WTC11 (cell line): ENCODE data around the gene ZNF443. TPM values are rescaled to one million over a fixed set of nuclear protein-coding genes. Genes with fewer than 3 reads are reported as not detected.
A peak's percentile ranks its signal among the peaks of the same experiment; 100 is the strongest.

Source experiments
- ATF1 ChIP-seq: sonication (generic); formaldehyde crosslinking; IDR thresholded peaks from 2 replicates; pipeline ENCODE4 v1.8.1; 2023; ENCODE audit warnings: mild to moderate bottlenecking, moderate library complexity, missing genetic modification reagents
- CDX4 ChIP-seq: fragments of 250-450 bp; sonication (Bioruptor Pico); IDR thresholded peaks from 2 replicates; pipeline ENCODE4 v1.9.0; 2021; ENCODE audit warnings: moderate library complexity, mild to moderate bottlenecking, inconsistent platforms, borderline replicate concordance
- CREB1 ChIP-seq: sonication (generic); formaldehyde crosslinking; IDR thresholded peaks from 2 replicates; pipeline ENCODE4 v1.8.0; 2023; ENCODE audit warnings: mild to moderate bottlenecking, missing genetic modification reagents
- ESRRA ChIP-seq: sonication (generic); formaldehyde crosslinking; IDR thresholded peaks from 2 replicates; pipeline ENCODE4 v1.8.1; 2022; ENCODE audit warnings: mild to moderate bottlenecking, missing genetic modification reagents, borderline replicate concordance
- ETV6 ChIP-seq: sonication (generic); formaldehyde crosslinking; IDR thresholded peaks from 2 replicates; pipeline ENCODE4 v1.8.1; 2022; ENCODE audit warnings: mild to moderate bottlenecking, missing genetic modification reagents
- FOXJ3 ChIP-seq: sonication (generic); formaldehyde crosslinking; IDR thresholded peaks from 2 replicates; pipeline ENCODE4 v1.9.0; 2021; ENCODE audit warnings: missing genetic modification reagents, mild to moderate bottlenecking, borderline replicate concordance
- FOXP1 ChIP-seq: sonication (generic); formaldehyde crosslinking; IDR thresholded peaks from 2 replicates; pipeline ENCODE4 v1.8.0; 2022; ENCODE audit warnings: missing genetic modification reagents, mild to moderate bottlenecking, moderate library complexity, borderline replicate concordance
- GABPB1 ChIP-seq: sonication (generic); formaldehyde crosslinking; IDR thresholded peaks from 2 replicates; pipeline ENCODE4 v1.8.1; 2023; ENCODE audit warnings: mild to moderate bottlenecking, missing genetic modification reagents
- HMGXB4 ChIP-seq: sonication (generic); formaldehyde crosslinking; IDR thresholded peaks from 2 replicates; pipeline ENCODE4 v1.8.1; 2023; ENCODE audit warnings: mild to moderate bottlenecking, moderate library complexity, missing genetic modification reagents
- IRF2 ChIP-seq: sonication (generic); formaldehyde crosslinking; IDR thresholded peaks from 2 replicates; pipeline ENCODE4 v1.8.0; 2022; ENCODE audit warnings: low read depth, missing genetic modification reagents, borderline replicate concordance
- JAZF1 ChIP-seq: fragments of 250-450 bp; sonication (Bioruptor Pico); IDR thresholded peaks from 2 replicates; pipeline ENCODE4 v1.9.0; 2021; ENCODE audit warnings: moderate library complexity, mild to moderate bottlenecking, inconsistent platforms
- MXD4 ChIP-seq: fragments of 250-450 bp; sonication (Bioruptor Pico); IDR thresholded peaks from 2 replicates; pipeline ENCODE4 v1.8.0; 2021; ENCODE audit warnings: mild to moderate bottlenecking, moderate library complexity, borderline replicate concordance
- NR3C1 ChIP-seq: sonication (generic); formaldehyde crosslinking; conservative IDR thresholded peaks from 2 replicates; pipeline ENCODE4 v1.8.1; 2023; ENCODE audit warnings: low read depth, mild to moderate bottlenecking, missing genetic modification reagents
- RORB ChIP-seq: fragments of 250-450 bp; sonication (Bioruptor Pico); IDR thresholded peaks from 2 replicates; pipeline ENCODE4 v1.9.0; 2021; ENCODE audit warnings: mild to moderate bottlenecking
- SMAD3 ChIP-seq: sonication (generic); formaldehyde crosslinking; IDR thresholded peaks from 2 replicates; pipeline ENCODE4 v1.8.0; 2022; ENCODE audit warnings: missing genetic modification reagents, mild to moderate bottlenecking, borderline replicate concordance
- SMAD4 ChIP-seq: sonication (generic); formaldehyde crosslinking; IDR thresholded peaks from 2 replicates; pipeline ENCODE4 v1.8.0; 2022; ENCODE audit warnings: mild to moderate bottlenecking, missing genetic modification reagents
- TEAD4 ChIP-seq: sonication (generic); formaldehyde crosslinking; IDR thresholded peaks from 2 replicates; pipeline ENCODE4 v1.8.0; 2022; ENCODE audit warnings: mild to moderate bottlenecking, missing genetic modification reagents
- ZNF232 ChIP-seq: sonication (generic); formaldehyde crosslinking; IDR thresholded peaks from 2 replicates; pipeline ENCODE4 v1.8.0; 2022; ENCODE audit warnings: mild to moderate bottlenecking, missing genetic modification reagents
- ZNF281 ChIP-seq: sonication (generic); formaldehyde crosslinking; IDR thresholded peaks from 2 replicates; pipeline ENCODE4 v1.8.0; 2023; ENCODE audit warnings: mild to moderate bottlenecking, missing genetic modification reagents
- ZNF423 ChIP-seq: fragments of 250-450 bp; sonication (Bioruptor Pico); IDR thresholded peaks from 2 replicates; pipeline ENCODE4 v2.1.2; 2022; ENCODE audit warnings: mild to moderate bottlenecking, moderate library complexity
- ZNF532 ChIP-seq: fragments of 250-450 bp; sonication (Bioruptor Pico); IDR thresholded peaks from 2 replicates; pipeline ENCODE4 v1.9.0; 2021; ENCODE audit warnings: mild to moderate bottlenecking, borderline replicate concordance
- ZNF671 ChIP-seq: fragments of 250-450 bp; sonication (Bioruptor Pico); IDR thresholded peaks from 2 replicates; pipeline ENCODE4 v1.8.0; 2021; ENCODE audit warnings: mild to moderate bottlenecking
- total RNA-seq: library from RNA; stranded (reverse); gene quantifications from 3 replicates; pipeline ENCODE4 v1.2.3, GENCODE V29; 2021
- TF ChIP-seq, protein P1 (sequence below): sonication (generic); formaldehyde crosslinking; conservative IDR thresholded peaks from 2 replicates; pipeline ENCODE4 v1.8.1; 2022; ENCODE audit warnings: mild to moderate bottlenecking, missing genetic modification reagents
- TF ChIP-seq, protein P2 (sequence below): fragments of 250-450 bp; sonication (Bioruptor Pico); IDR thresholded peaks from 2 replicates; pipeline ENCODE4 v1.9.0; 2021; ENCODE audit warnings: mild to moderate bottlenecking
- TF ChIP-seq, protein P3 (sequence below): fragments of 250-450 bp; sonication (Bioruptor Pico); IDR thresholded peaks from 2 replicates; pipeline ENCODE4 v1.9.0; 2021; ENCODE audit warnings: mild to moderate bottlenecking

The ZNF443 gene
- total RNA-seq, 1 experiment from 2014 or later: 8.0 TPM

DNA sequence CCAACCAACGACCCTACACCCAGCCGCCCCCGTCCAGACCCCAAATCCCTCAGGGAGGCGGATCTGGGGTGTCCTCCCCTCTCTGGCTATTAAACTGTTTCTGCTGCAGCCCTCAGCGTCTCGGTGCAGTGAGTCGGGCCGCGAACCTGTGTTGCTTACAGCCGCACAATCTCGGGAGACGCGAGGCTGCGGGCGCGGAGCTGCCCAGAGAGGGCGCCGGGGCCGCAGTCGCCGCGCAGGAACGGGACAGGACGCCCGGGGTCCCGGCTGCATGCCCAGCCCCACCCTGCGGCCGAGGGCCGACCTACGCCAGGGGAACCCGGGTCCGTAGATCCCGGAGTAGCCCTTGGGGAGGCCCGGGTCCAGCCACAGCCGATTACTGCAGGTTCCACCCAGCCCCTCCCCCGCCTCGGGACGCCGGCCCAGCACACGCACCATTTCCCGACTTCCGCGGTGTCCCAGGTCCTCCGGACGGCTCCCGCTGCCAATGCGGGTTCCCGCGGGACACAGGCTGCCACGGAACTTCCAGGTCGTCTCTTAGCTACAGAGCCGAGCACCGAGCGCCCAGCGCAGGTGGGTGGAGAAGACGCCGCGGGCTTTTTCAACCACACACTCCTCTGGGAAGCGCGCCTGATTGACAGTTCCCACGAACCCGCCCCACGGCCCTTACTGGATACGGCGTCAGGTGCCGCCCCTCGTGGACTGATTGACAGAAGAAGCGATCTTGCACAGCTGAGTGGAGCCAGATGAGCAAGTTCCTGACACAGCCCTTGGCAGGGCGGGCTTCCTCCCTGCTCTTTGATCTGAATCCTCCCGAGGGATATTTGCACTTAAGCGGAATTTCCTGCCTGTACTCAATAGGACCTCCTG is 40.0 kb downstream of the ZNF443 start, which contains the start of gene ZNF799 (continued):
- no peak for TF ChIP-seq ZNF532 (CRISPR knock-in tag)
- no peak for TF ChIP-seq ZNF423
- no peak for TF ChIP-seq JAZF1 (CRISPR knock-in tag)
- TF ChIP-seq ZNF281 (CRISPR knock-in tag): no peak
- TF ChIP-seq, protein P1, sequence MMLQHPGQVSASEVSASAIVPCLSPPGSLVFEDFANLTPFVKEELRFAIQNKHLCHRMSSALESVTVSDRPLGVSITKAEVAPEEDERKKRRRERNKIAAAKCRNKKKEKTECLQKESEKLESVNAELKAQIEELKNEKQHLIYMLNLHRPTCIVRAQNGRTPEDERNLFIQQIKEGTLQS (CRISPR knock-in tag): no peak
- TF ChIP-seq SMAD4 (CRISPR knock-in tag): no peak
- TF ChIP-seq ZNF671: no peak
- peak; percentile 33; the same call in 1 of the 2 replicates for TF ChIP-seq ZNF232 (CRISPR knock-in tag)
- TF ChIP-seq ATF1 (CRISPR knock-in tag): no peak
- TF ChIP-seq ETV6 (CRISPR knock-in tag): 0 out of 2 replicates have a peak, but pooled peaks have one; percentile 28
- no peak for TF ChIP-seq NR3C1
- no peak for TF ChIP-seq TEAD4 (CRISPR knock-in tag)
- no peak for TF ChIP-seq CREB1 (CRISPR knock-in tag)
- no peak for TF ChIP-seq MXD4 (CRISPR knock-in tag)
- TF ChIP-seq FOXJ3 (CRISPR knock-in tag): no peak
- TF ChIP-seq, protein P2, sequence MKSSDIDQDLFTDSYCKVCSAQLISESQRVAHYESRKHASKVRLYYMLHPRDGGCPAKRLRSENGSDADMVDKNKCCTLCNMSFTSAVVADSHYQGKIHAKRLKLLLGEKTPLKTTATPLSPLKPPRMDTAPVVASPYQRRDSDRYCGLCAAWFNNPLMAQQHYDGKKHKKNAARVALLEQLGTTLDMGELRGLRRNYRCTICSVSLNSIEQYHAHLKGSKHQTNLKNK: no peak
- TF ChIP-seq, protein P3, sequence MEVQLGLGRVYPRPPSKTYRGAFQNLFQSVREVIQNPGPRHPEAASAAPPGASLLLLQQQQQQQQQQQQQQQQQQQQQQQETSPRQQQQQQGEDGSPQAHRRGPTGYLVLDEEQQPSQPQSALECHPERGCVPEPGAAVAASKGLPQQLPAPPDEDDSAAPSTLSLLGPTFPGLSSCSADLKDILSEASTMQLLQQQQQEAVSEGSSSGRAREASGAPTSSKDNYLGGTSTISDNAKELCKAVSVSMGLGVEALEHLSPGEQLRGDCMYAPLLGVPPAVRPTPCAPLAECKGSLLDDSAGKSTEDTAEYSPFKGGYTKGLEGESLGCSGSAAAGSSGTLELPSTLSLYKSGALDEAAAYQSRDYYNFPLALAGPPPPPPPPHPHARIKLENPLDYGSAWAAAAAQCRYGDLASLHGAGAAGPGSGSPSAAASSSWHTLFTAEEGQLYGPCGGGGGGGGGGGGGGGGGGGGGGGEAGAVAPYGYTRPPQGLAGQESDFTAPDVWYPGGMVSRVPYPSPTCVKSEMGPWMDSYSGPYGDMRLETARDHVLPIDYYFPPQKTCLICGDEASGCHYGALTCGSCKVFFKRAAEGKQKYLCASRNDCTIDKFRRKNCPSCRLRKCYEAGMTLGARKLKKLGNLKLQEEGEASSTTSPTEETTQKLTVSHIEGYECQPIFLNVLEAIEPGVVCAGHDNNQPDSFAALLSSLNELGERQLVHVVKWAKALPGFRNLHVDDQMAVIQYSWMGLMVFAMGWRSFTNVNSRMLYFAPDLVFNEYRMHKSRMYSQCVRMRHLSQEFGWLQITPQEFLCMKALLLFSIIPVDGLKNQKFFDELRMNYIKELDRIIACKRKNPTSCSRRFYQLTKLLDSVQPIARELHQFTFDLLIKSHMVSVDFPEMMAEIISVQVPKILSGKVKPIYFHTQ (CRISPR knock-in tag): no peak
- no peak for TF ChIP-seq RORB
- 0 out of 2 replicates have a peak, but pooled peaks have one; percentile 17 for TF ChIP-seq SMAD3 (CRISPR knock-in tag)
- no peak for TF ChIP-seq IRF2 (CRISPR knock-in tag)
- TF ChIP-seq ESRRA (CRISPR knock-in tag): no peak
- 0 out of 2 replicates have a peak, but pooled peaks have one; percentile 44 for TF ChIP-seq FOXP1 (CRISPR knock-in tag)
- peak; percentile 38 for TF ChIP-seq GABPB1 (CRISPR knock-in tag)
- no peak for TF ChIP-seq CDX4 (CRISPR knock-in tag)
- peak; percentile 86 for TF ChIP-seq HMGXB4
